AG08395 (cell line): ENCODE measurements around the gene NOXA1.
A peak's percentile ranks its signal among the peaks of the same experiment; 100 is the strongest.

Experiments used
- DNase-seq: peaks from one replicate; pipeline ENCODE4 v3.0.0; 2012; ENCODE audit warnings: mixed read lengths, low spot score

The NOXA1 gene

GRCh38 chr9:137454597-137455358, 31.6 kb downstream of the NOXA1 start:
- no peak for DNase-seq

- DNase-seq: no peak
These were observed 32.3 kb downstream of the NOXA1 start for GRCh38 chr9:137455359-137455991.

GRCh38 chr9:137456061-137456863, 33.1 kb downstream of the NOXA1 start:
- DNase-seq: no peak

GRCh38 chr9:137456864-137457405, 33.7 kb downstream of the NOXA1 start:
- no peak for DNase-seq

- no peak for DNase-seq
These were observed 34.4 kb downstream of the NOXA1 start for GRCh38 chr9:137457406-137458193.

- DNase-seq: peak; percentile 14
These were observed 35.3 kb downstream of the NOXA1 start for GRCh38 chr9:137458194-137459151.

GRCh38 chr9:137459152-137459600, 36.0 kb downstream of the NOXA1 start, which contains the start of gene NSMF:
Gene NSMF (minus strand): TSS chr9:137459334. CDS start chr9:137459102, 232 bp downstream.
- peak; percentile 100 for DNase-seq

- no peak for DNase-seq
These were observed 36.6 kb downstream of the NOXA1 start for GRCh38 chr9:137459601-137460362.

GRCh38 chr9:137460363-137461315, 37.4 kb downstream of the NOXA1 start:
- no peak for DNase-seq

GRCh38 chr9:137461316-137461662, 38.1 kb downstream of the NOXA1 start:
- DNase-seq: no peak

- peak; percentile 67 for DNase-seq
These were observed 38.6 kb downstream of the NOXA1 start for GRCh38 chr9:137461663-137462395.

- DNase-seq: no peak
These were observed 39.3 kb downstream of the NOXA1 start for GRCh38 chr9:137462396-137462985.

- no peak for DNase-seq
These were observed 40.1 kb downstream of the NOXA1 start for GRCh38 chr9:137462986-137463930.

GRCh38 chr9:137463931-137464290, 40.7 kb downstream of the NOXA1 start:
- DNase-seq: no peak

GRCh38 chr9:137464291-137464999, 41.3 kb downstream of the NOXA1 start:
- DNase-seq: no peak
